ENCODE measurements around the gene ANGPTL2.

DNA sequence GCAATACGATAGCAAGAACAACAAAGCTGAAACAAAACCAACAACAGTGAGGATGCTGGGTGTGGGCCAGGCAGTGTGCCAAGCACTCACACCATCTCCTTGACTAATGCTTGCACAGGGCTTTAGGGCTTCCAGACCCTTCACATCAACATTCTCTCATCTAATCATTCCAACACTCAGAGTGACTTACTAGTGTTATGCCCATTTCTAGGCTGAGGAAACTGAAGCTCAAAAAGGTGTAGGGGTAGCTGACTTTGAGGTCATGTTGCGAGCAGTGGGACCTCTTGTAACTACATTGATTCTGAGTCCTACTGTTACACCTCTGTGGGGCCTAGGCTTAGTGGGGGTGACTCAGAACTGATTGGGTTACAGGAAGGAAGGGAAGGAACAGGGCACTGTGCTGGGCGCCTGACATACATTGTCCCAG is 9.7 kb downstream of the ANGPTL2 start:
- TF ChIP-seq SRF (CRISPR knock-in tag; IDR thresholded peaks at IDR 0.05) (no peak), POLR2A (conservative IDR thresholded peaks at IDR 0.05) (no peak), GATAD2B (IDR thresholded peaks at IDR 0.05; ENCODE audit: borderline replicate concordance) (no peak), RAD51 (IDR thresholded peaks at IDR 0.05; ENCODE audit: borderline replicate concordance, low read depth) (no peak), SIN3A (IDR thresholded peaks at IDR 0.05; ENCODE audit: borderline replicate concordance in 2 of 2, control insufficient read depth in 1 of 2, low read depth in 2 of 2, low read length in 2 of 2) (no peak), POLR2AphosphoS5 (IDR thresholded peaks at IDR 0.05; ENCODE audit: control insufficient read depth, insufficient read depth, low read depth, low read length) (no peak), MEIS2 (IDR thresholded peaks at IDR 0.05; ENCODE audit: partially characterized antibody) (no peak), CTCF (IDR thresholded peaks at IDR 0.05 in 2 of 3, conservative IDR thresholded peaks at IDR 0.05 in 1 of 3; ENCODE audit: insufficient read depth in 2 of 3, low read depth in 1 of 3, low read length in 3 of 3) (no peak), TARDBP (IDR thresholded peaks at IDR 0.05) (no peak), NFE2 (IDR thresholded peaks at IDR 0.05; ENCODE audit: low read depth) (no peak), DPF2 (IDR thresholded peaks at IDR 0.05) (no peak), ATF7 (IDR thresholded peaks at IDR 0.05) (no peak), SIRT6 (IDR thresholded peaks at IDR 0.05; ENCODE audit: low read depth, low read length) (no peak)

Data from K562 (cell line).